Hematopoietic multipotent progenitor cell treated with erythropoietin and hydrocortisone succinate and interleukin-3 and kit ligand, for 4 days (in vitro differentiated cells): ENCODE data around the gene SBF1.
"Not testable (repeated sequence)": the region's sequence is repeated elsewhere in the genome, so short reads cannot be mapped to it uniquely, and the experiment has no call there.

Source experiments
- DNase-seq: peaks from one replicate; pipeline ENCODE4 v3.0.0-alpha.2; 2015

Gene SBF1

GRCh38 chr22:50474710-50475651, at the start of gene SBF1:
Gene SBF1 (minus strand): TSS chr22:50475035. CDS start chr22:50474840, 195 bp downstream.
- peak; percentile 95 for DNase-seq

DNA sequence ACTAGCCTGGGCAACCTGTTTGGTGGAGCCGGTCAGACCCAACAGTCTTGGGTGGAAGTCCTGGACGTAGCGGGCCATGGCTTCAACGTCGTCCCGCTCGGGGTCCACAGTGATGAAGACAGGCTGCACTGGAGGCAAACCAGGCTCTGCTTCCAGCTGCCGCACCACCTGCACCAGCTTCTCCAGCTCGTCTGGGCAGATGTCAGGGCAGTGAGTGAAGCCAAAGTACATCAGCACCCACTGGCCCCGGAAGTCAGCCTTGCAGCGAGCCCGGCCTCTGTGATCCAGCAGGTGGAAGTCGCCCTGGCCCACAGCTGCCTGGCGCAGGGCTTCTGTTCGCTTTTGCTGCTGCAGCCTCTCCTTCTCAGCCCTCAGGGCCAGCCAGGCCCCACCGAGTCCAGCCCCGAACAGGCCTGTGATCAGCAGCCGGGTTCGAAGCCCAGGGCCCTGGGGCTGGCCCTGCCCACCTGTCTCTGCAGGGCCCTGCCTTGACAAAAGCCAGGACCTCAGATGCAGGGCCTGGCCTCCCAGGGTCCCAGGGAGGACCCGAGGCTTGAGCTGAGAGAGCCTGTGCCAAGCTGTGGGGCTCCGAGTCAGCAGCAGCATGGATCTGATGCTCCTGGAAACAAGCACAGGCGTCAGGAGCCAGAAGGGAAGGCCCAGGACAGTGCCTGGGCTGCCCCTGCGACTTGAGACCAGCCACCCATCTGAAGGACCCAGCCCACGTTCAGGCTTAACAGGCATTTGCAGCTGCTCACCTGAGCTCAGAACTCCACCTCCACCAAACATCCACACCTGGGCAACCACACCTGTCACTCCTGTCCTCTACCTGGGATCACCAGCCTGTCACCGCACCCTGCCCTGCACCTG, 49.2 kb upstream of the SBF1 start:
- no peak for DNase-seq

DNA sequence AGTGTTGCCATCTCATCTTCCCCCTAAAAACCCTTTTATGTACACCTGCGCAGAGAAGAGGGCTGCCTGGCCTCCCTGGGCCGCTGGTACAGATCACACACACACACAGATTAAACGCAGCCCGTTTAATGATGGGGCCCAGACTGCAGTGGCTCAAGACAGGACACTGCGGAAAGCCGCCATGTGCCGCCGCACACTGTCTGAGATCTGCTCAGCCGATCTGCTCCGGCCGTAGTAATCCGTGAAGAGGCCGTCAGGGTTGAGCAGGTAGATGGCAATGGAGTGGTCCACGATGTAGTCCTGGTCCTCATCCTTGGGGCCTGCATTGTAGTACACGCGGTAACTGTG, 48.6 kb upstream of the SBF1 start:
- no peak for DNase-seq

DNA sequence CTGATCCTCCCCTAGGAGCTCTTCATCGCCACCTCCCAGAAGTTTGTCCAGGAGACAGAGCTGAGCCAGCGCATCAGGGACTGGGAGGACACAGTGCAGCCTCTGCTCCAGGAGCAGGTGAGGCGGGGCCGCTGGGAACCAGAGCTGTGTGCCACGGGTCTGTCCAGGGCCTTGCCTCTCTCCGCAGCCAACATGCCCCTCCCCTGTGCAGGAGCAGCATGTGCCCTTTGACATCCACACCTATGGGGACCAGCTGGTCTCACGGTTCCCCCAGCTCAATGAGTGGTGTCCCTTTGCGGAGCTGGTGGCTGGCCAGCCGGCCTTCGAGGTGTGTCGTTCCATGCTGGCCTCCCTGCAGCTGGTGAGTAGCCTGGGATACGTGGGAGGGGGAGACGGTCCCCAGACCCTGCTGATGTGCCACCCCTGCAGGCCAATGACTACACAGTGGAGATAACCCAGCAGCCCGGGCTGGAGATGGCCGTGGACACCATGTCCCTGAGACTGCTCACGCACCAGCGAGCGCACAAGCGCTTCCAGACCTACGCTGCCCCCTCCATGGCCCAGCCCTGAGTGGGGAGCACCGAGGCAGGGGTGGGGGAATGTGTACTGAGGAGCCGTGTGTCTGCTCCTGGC, 48.1 kb upstream of the SBF1 start:
- no peak for DNase-seq

DNA sequence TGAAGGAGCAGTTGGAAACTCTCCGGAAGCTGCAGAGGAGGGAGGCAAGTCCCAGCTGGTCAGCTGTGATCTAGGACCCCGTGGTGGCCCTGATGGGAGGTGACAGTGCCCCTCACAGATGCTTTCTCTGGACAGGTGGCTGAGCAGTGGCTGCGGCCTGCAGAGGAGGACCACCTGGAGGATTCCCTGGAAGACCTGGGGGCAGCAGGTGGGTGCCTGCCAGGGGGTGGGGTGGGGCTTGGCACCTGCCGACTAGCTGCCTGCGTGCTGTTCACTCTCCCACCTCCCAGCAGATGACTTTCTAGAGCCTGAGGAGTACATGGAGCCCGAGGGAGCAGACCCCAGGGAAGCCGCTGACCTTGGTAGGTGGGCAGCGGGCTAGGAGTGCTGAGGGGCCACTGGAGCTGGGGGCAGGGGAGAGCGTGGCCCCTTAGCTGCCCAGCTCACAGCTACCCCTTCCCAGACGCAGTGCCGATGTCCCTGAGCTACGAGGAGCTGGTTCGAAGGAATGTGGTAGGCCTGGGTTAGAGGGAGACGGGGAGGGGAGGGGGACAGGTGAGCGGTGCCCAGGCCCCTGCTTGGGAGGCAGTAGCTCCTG, 47.5 kb upstream of the SBF1 start:
- no peak for DNase-seq

DNA sequence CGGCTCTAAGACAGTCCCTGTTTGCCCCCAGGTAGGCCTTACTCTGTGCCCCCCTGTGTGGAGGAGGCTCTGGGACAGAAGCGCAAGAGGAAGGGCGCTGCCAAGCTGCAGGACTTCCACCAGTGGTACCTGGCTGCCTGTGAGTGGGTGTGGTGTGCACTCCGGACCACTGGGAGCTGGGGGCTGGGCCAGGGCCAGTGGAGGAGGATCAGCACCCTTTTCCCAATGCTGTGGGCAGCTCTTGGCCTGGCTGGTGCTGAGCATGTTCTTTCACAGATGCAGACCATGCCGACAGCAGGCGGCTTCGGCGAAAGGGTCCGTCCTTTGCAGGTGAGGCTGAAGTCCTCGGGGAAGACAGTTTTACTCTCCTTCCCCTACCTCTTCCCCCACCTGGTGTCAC, 46.9 kb upstream of the SBF1 start:
- DNase-seq, result no peak

- DNase-seq, result no peak
Observed at GRCh38 chr22:50520826-50521453, 46.1 kb upstream of the SBF1 start.

DNA sequence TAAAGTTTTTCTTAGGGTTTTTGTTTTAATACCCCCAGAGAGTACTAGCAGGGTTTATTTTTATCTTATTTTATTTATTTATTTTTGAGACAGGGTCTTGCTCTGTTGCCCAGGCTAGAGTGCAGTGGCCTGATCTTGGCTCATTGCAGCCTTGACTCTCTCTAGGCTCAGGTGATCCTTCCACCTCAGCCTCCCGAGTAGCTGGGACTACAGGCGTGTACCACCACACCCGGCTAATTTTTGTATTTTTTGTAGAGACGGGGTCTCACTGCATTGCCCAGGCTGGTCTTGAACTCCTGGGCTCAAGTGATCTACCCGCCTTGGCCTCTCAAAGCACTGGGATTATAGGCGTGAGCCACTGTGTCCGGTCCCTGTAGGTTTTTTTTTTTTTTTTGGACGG, 45.3 kb upstream of the SBF1 start:
- DNase-seq, result not testable (repeated sequence)

DNA sequence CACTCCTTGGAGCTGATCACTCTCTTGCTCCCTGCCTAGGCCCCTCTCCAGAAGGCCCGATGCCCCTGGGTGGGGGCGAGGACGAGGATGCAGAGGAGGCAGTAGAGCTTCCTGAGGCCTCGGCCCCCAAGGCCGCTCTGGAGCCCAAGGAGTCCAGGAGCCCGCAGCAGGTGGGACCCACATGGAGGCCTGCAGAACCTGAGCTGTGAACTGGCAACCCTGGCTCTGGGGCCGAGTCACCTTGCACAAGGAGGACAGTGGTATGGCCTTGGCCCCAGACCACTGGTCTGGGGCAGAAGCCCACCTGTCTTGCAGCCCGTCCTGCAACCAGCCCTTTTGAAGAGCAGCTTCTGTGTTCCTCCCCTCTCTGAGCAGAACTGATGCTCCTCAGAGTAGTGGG, 44.3 kb upstream of the SBF1 start:
- no peak for DNase-seq

GRCh38 chr22:50518606-50519005, 43.8 kb upstream of the SBF1 start:
- no peak for DNase-seq

- DNase-seq, result no peak
Observed at GRCh38 chr22:50517495-50518260, 42.8 kb upstream of the SBF1 start.

GRCh38 chr22:50516891-50517290, 42.1 kb upstream of the SBF1 start:
- DNase-seq, result no peak

GRCh38 chr22:50516068-50516467, 41.2 kb upstream of the SBF1 start:
- DNase-seq, result no peak

DNA sequence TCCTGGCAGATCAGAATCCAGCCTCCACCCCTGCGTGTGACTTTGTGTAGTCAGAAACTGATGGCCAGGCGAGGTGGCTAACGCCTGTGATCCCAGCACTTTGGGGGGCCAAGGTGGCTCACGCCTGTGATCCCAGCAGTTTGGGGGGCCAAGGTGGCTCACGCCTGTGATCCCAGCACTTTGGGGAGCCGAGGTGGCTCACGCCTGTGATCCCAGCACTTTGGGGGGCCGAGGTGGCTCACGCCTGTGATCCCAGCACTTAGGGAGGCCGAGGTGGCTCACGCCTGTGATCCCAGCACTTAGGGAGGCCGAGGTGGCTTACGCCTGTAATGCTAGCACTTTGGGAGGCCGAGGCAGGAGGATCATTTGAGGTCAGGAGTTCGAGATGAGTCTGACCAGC, 38.3 kb upstream of the SBF1 start:
- no peak for DNase-seq

DNA sequence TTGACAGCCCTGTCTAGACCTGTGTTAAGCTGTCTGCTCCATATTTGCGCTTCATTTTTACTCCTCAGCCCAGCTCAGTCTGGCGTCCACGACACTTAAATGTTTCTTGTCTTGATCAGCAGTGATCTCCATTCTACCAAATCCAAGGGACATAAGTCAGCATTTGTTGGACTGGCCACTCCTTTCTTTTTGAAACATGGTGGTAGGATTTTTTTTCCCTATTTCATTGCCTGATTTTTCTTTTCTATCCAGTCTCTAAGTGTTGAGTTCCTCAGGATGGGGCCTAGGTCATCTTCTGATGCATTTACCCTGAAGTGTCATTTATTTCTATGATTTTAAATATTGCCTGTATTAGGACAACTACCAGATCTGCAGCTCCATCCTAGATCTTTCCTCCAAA, 34.1 kb upstream of the SBF1 start:
- DNase-seq, result peak; percentile 28

DNA sequence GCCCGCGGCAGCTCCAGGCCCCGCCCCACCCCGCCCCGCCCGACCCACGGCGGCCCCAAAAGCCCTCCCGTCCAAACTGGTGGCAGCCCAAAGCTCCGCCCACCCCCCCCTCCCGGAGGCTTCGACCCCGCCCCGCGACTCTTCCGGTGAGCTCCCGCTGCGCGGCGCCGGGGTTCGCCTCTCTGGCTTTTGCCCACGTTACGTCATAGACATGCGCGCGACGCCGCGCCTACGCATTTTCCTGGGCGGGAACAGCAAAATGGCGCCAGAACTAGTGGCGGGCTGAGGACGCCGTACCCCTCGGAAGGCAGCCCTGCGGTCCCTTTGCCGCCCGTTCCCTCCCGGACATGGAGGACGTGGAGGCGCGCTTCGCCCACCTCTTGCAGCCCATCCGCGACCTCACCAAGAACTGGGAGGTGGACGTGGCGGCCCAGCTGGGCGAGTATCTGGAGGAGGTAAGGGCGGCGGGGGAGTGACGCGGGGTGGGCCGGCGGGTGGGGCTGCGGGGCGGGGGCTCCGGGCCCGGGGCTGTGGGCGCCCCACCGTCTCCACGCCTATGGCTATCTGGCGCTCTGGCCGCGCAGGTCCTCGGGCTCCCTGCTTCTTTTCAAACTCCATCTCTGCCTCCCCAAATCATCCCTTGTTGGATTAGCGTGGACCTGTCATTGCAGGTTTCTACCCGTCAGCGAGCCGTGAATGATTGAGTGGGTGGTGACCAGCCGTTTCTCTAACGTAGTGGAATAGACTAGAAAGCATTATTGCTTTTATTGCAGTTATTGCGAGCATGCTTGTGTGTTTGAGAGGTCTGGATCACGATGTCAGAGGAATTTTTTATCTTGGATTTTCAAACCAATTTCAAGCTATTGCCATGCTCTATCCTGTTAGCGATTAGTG, 33.4 kb upstream of the SBF1 start, which contains the start of gene NCAPH2:
NCAPH2 (plus strand) TSS at position 234 of the 894 bp plus-strand sequence; CDS start at position 348, 114 bp downstream.
- peak; percentile 99 for DNase-seq

DNA sequence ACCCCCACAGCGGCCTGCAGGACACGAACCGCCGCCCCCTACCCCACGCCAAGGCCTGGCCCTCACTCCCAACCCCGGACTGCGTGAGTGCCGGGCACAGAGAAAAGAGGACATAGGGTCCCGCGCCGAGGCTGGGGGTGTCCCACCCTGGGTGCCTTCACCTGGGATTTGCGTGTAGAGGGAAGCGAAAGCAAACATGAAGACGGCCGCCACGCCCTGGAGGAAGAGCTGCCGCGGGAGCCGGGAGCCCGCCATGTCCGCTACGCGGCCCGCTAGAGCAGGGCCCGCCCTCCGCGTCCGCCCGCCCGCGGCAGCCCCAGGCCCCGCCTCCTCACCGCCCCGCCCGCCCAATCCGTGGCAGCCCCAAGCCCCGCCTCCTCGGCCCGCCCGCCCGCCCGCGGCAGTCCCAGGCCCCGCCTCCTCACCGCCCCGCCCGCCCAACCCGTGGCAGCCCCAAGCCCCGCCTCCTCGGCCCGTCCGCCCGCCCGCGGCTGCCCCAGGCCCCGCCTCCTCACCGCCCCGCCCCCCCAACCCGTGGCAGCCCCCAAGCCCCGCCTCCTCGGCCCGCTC, 32.7 kb upstream of the SBF1 start, which contains the start of gene LMF2:
LMF2 (minus strand) TSS at position 282 of the 570 bp plus-strand sequence; CDS start at position 255, 27 bp downstream.
- no peak for DNase-seq

DNA sequence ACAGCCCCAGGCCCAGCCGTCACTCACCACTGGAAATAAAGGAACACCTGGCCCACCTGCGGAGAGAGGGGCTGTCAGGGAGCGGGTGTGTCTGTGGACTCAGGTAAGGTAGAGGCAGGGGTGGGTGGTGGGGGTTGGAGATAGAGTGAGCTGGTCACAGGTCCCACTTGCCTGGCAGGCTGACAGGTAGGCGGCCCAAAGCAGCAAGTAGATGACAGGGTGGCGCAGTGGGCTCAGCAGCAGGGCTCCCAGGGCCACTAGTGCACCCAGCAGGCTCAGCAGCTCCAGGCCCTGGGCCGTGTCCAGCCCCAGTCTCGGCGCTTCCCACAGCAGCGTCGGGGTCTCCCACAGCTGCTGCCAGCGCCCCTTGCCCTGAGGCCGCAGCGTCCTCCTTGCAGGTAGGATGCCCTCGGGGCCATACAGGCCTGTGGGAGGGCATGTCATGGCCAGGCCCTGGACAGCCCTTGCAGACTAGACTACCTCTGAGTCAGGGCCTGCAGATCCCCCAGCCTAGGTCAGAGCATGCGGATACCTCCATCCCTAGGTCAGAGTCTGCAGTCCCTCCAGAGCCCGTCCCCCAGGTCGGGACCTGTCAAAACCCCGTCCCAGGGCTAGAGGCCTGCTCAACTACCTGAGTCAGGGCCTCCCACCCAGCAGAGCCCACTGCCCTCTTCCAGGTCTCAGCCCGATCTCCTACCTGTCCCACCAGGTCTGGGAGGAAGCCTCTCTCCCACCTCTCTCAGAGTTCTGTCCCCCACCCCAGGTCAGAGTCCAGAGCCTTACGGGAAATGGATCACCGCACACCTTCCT, 32.0 kb upstream of the SBF1 start:
- DNase-seq, result no peak
